Peyer's patch (tissue), 4 donors: Measurements from ENCODE around the gene RPE. TPM values are rescaled to one million over a fixed set of nuclear protein-coding genes. Genes with fewer than 3 reads are reported as not detected.

Experiments used
- DNase-seq, 3 donors: peaks; one replicate each; pipeline ENCODE4 v3.0.0-alpha.2; 2017 to 2019
- H3K27ac ChIP-seq, 4 donors: fragments of 200-600 bp; sonication (generic); one replicate each; pipeline ENCODE4 v1.5.1; 2016 to 2019
- H3K27me3 ChIP-seq, 2 donors: fragments of 200-600 bp; sonication (generic); one replicate each; pipeline ENCODE4 v1.5.1; 2019
- H3K36me3 ChIP-seq, 3 donors: fragments of 200-600 bp; sonication (generic); one replicate each; pipeline ENCODE4 v1.5.1; 2016 to 2019
- H3K4me1 ChIP-seq, 4 donors: fragments of 200-600 bp; sonication (generic); one replicate each; pipeline ENCODE4 v1.5.1; 2016 to 2019
- H3K4me3 ChIP-seq, 4 donors: fragments of 200-600 bp; sonication (generic); 1 replicate in 3 of 4; 2 replicates in 1 of 4; pipeline ENCODE4 v1.5.1; 2016 to 2019; ENCODE audit warnings: mild to moderate bottlenecking in 1 of 4
- H3K9me3 ChIP-seq, 4 donors: fragments of 200-600 bp; sonication (generic); one replicate each; pipeline ENCODE4 v1.5.1; 2016 to 2019; ENCODE audit warnings: mild to moderate bottlenecking in 1 of 4
- CTCF ChIP-seq, 6 experiments: fragments of 450-650 bp in 4 of 6; fragments of 200-600 bp in 2 of 6; sonication (generic) in 1 of 6; IDR thresholded peaks; one replicate each; pipeline ENCODE4 v1.5.1; 2017 to 2019; ENCODE audit warnings: antibody characterized with exemption in 6 of 6, mild to moderate bottlenecking in 3 of 6, moderate library complexity in 1 of 6
- POLR2A ChIP-seq, 2 donors: fragments of 450-650 bp; IDR thresholded peaks; one replicate each; pipeline ENCODE4 v1.5.1; 2017; ENCODE audit warnings: antibody characterized with exemption in 2 of 2, mild to moderate bottlenecking in 2 of 2, moderate library complexity in 2 of 2
- total RNA-seq, 4 donors: library from RNA; depleted of rRNA; stranded (reverse); fragments of >200 nt; gene quantifications; one replicate each; pipeline ENCODE4 v1.1.0, GENCODE V29; 2016

Gene RPE
- total RNA-seq, 4 donors from 2014 or later, result 20.8 to 46.1 (median 35.5) TPM

DNA sequence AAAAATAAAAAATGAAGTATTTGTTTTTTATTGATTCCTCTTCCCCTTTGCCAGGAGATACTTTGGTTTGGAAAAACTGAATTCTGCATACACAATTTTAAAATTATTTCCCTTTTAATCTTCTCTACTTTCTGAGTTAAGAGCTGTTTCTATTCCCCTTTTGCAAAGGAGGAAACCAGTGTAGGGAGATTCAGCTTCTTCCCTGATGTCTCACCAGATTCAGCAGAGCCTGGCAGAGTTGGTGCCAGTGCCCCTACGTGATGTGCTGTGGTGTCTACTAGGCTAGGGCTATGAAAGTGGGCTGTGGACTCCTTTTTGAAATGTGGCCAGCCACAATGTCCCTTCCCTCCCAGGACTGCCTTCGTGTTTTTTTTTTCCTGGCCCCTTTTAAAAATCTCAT is 2.4 kb downstream of the RPE start:
- Histone ChIP-seq H3K27ac (no peak overlapping the region), H3K27me3 (no peaks in the 10 kb centered on the region), H3K36me3 (peaks cover 0 to 3% (median 2%) of the 10 kb centered on the region in 3 donors), H3K9me3 (no peaks in the 10 kb centered on the region), H3K4me1 (peaks cover 0 to 27% (median 7%) of the 10 kb centered on the region in 4 donors), H3K4me3 (no peak overlapping the region)
- TF ChIP-seq CTCF (IDR thresholded peaks at IDR 0.05) (no peak), POLR2A (IDR thresholded peaks at IDR 0.05) (no peak)
- no peak for DNase-seq

DNA sequence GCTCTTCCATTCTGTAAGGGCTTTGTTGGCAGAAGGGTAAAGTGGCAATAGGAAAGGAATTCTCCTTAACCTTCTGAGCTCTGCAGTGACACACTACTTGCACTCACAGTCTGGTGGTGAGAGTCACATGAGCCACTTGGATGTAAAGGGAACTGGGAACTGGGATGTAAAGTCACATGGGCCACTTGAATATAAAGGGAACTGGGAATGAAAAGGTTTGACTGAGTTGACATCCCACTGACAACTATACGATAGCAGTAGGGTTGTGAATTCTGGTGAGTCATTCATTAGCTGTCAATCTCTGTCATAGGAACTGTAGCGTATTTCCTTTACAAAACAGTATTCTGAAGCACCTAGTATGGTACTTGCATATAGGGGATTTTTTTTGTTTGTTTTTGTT is 5.5 kb downstream of the RPE start:
- Histone ChIP-seq H3K36me3 (peaks cover 0 to 26% (median 4%) of the 10 kb centered on the region in 3 donors), H3K4me3 (no peak overlapping the region), H3K9me3 (no peaks in the 10 kb centered on the region), H3K4me1 (peaks cover 0 to 23% (median 7%) of the 10 kb centered on the region in 4 donors), H3K27me3 (no peaks in the 10 kb centered on the region), H3K27ac (no peak overlapping the region)
- no peak for DNase-seq
- no peak for TF ChIP-seq CTCF (IDR thresholded peaks at IDR 0.05)
- TF ChIP-seq POLR2A (IDR thresholded peaks at IDR 0.05), result no peak

DNA sequence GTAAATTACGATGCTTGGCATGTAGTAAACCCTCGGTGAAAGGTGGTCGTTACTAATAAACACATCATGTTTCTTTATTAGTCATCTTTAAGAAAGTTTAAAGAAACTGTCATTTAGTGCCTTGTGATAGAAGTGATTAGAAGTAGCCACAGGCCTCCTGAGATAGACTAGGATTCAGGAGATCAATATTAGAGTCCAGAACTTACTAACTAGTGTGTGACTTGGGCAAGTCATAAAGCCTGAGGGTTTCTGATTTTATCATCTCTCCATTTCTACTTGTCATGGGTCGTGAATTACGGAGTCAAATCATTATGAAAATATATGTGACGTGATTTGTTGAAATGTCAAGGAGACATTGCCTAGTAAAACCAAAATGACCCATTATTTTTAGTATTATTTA is 6.7 kb downstream of the RPE start:
- peaks cover 0 to 13% (median 0%) of the 10 kb centered on the region in 4 donors for H3K4me1 ChIP-seq
- no peak overlapping the region for H3K4me3 ChIP-seq
- H3K36me3 ChIP-seq, result peaks cover 0 to 26% (median 4%) of the 10 kb centered on the region in 3 donors
- DNase-seq, result no peak
- TF ChIP-seq CTCF (IDR thresholded peaks at IDR 0.05) (no peak), POLR2A (IDR thresholded peaks at IDR 0.05) (no peak)
- no peak overlapping the region for H3K27ac ChIP-seq
- H3K27me3 ChIP-seq, result no peaks in the 10 kb centered on the region
- H3K9me3 ChIP-seq, result no peaks in the 10 kb centered on the region

GRCh38 chr2:210009896-210010295 is 7.5 kb downstream of the RPE start:
- no peaks in the 10 kb centered on the region for H3K9me3 ChIP-seq
- H3K36me3 ChIP-seq, result peaks cover 0 to 32% (median 4%) of the 10 kb centered on the region in 3 donors
- no peak for TF ChIP-seq POLR2A (IDR thresholded peaks at IDR 0.05)
- TF ChIP-seq CTCF (IDR thresholded peaks at IDR 0.05), result no peak
- no peak overlapping the region for H3K27ac ChIP-seq
- H3K4me3 ChIP-seq, result no peak overlapping the region
- no peak for DNase-seq
- no peaks in the 10 kb centered on the region for H3K27me3 ChIP-seq
- H3K4me1 ChIP-seq, result peaks cover 0 to 5% (median 0%) of the 10 kb centered on the region in 4 donors

DNA sequence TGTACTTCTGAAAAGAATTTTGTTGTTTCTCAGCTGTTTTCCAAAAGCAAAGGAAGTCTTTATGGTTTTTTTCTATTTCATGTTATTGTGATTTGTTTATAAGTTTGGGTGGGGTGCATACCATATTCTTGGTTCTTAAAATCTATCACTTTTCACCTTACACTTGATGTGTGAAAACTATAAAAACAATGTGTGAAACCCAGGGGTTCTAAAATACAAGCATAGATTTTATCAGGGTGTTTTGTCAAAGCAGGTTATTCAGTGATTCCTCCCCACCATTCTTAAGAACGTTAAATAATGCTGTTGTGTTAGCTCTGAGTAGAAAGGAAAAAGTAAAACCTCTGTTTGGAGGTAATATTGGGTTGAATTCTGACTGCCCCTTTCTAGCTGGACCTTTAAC is 17.7 kb downstream of the RPE start:
- Histone ChIP-seq H3K27ac (no peak overlapping the region), H3K9me3 (no peaks in the 10 kb centered on the region), H3K27me3 (no peaks in the 10 kb centered on the region), H3K36me3 (peaks cover 0 to 97% (median 0%) of the 10 kb centered on the region in 3 donors), H3K4me1 (no peaks in the 10 kb centered on the region), H3K4me3 (no peak overlapping the region)
- DNase-seq, result no peak
- TF ChIP-seq CTCF (IDR thresholded peaks at IDR 0.05), result no peak
- TF ChIP-seq POLR2A (IDR thresholded peaks at IDR 0.05), result no peak

- Histone ChIP-seq H3K27ac (no peak overlapping the region), H3K36me3 (peaks cover 0 to 78% (median 0%) of the 10 kb centered on the region in 3 donors), H3K4me1 (no peaks in the 10 kb centered on the region), H3K4me3 (no peak overlapping the region), H3K27me3 (no peaks in the 10 kb centered on the region), H3K9me3 (no peaks in the 10 kb centered on the region)
- TF ChIP-seq CTCF (IDR thresholded peaks at IDR 0.05) (no peak), POLR2A (IDR thresholded peaks at IDR 0.05) (no peak)
- no peak for DNase-seq
Observed at GRCh38 chr2:210022824-210023223, 20.4 kb downstream of the RPE start.
